ENCODE results near the gene AQP3.

Gene AQP3

DNA sequence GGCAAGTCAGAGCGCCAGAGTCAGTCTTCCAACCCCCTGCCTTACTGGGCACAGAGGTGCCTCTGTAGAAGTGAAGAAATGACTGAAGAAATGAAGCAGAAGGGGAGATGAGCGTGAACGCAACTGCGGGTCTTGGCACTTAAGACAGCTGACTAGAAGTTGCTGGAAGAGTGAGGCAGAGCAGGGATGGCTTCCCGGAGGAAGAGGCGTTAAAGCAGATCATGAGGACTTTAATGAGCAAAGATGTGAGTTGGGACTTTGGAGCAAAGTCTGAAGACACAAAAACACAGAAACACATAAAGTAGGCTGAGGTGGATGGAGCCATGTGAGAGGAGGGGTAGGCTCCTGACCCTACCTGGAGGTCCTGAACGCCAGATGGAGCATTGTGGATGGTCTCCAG, 7.2 kb downstream of the AQP3 start:
- TF ChIP-seq ZBTB7A (IDR thresholded peaks at IDR 0.05; ENCODE audit: low read depth) (no peak), RAD21 (IDR thresholded peaks at IDR 0.05; ENCODE audit: low read depth) (no peak), NFIC (IDR thresholded peaks at IDR 0.05) (no peak), EGR1 (IDR thresholded peaks at IDR 0.05) (no peak), CREB1 (IDR thresholded peaks at IDR 0.05; ENCODE audit: low read depth) (no peak), TAF1 (IDR thresholded peaks at IDR 0.05; ENCODE audit: low read depth) (no peak), CEBPB (IDR thresholded peaks at IDR 0.05) (no peak)
- TF ChIP-seq, protein P1, sequence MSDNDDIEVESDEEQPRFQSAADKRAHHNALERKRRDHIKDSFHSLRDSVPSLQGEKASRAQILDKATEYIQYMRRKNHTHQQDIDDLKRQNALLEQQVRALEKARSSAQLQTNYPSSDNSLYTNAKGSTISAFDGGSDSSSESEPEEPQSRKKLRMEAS (IDR thresholded peaks at IDR 0.05): no peak
- TF ChIP-seq, protein P2, sequence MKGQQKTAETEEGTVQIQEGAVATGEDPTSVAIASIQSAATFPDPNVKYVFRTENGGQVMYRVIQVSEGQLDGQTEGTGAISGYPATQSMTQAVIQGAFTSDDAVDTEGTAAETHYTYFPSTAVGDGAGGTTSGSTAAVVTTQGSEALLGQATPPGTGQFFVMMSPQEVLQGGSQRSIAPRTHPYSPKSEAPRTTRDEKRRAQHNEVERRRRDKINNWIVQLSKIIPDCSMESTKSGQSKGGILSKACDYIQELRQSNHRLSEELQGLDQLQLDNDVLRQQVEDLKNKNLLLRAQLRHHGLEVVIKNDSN (IDR thresholded peaks at IDR 0.05): no peak

DNA sequence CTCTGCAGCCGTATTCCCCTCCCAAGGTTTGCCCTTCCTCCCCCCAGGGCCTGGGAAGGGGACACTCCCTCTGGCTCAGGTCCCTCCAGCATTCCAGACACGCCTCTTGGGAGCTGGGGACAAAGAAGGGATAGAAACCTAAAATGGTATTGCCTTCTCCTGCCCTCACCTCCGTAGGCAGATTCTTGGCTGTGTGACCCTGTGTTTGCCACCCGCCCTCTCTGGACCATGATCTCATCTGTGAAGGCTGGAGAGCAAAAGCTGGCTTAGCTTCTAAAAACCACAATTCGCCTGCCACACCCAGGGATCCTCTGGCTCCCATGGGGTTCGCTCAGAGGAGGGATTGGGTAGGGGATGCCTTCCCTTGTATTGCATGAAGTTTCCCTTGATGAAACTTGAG, 7.7 kb downstream of the AQP3 start:
- peak; percentile 75 for TF ChIP-seq NFIC (IDR thresholded peaks at IDR 0.05)
- peak; percentile 65; the same call in 1 of the 2 replicates for TF ChIP-seq TCF12 (IDR thresholded peaks at IDR 0.05; ENCODE audit: low read depth)
- peak; percentile 56; the same call in 1 of the 2 replicates for TF ChIP-seq EP300 (IDR thresholded peaks at IDR 0.05; ENCODE audit: borderline replicate concordance)
- TF ChIP-seq TEAD4 (IDR thresholded peaks at IDR 0.05): peak; percentile 71
- no peak for TF ChIP-seq EGR1 (IDR thresholded peaks at IDR 0.05)

DNA sequence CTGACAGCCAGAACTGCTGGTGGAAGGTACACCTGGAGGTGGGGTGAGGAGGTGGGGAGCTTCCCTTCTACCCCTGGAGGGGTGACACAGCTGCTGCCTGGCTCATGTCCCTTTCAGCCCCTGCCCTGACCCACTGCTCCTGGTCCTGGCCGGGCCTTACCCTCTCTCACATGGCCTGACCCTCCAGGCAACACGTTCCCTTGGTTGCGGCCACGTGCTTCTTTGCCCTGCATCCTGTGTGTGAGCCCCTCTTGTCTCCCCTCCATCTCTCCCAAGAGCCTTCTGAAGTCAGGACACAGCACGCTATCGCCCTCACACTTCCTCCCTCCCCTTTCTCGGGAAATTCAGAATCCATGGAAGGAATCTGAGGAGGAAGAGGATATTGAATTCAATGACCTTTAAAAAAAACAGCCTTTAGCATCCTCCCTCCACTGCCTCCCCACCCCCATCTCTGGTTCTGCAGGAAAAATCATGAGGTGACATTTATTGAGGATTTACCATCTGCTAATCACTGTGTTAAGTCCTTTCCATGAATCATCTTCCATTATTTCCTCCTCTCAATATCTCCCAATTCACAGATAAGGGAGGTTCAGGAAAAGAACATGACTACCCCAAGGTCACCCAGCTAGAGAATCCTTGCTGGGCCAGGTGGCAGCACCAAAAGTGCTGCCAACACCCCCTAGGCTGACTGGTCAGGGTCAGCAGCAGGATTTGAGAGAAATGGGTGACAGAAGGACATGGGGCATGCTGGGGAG, 8.3 kb downstream of the AQP3 start:
- TF ChIP-seq ZBTB7A (IDR thresholded peaks at IDR 0.05; ENCODE audit: low read depth): no peak
- TF ChIP-seq, protein P3, sequence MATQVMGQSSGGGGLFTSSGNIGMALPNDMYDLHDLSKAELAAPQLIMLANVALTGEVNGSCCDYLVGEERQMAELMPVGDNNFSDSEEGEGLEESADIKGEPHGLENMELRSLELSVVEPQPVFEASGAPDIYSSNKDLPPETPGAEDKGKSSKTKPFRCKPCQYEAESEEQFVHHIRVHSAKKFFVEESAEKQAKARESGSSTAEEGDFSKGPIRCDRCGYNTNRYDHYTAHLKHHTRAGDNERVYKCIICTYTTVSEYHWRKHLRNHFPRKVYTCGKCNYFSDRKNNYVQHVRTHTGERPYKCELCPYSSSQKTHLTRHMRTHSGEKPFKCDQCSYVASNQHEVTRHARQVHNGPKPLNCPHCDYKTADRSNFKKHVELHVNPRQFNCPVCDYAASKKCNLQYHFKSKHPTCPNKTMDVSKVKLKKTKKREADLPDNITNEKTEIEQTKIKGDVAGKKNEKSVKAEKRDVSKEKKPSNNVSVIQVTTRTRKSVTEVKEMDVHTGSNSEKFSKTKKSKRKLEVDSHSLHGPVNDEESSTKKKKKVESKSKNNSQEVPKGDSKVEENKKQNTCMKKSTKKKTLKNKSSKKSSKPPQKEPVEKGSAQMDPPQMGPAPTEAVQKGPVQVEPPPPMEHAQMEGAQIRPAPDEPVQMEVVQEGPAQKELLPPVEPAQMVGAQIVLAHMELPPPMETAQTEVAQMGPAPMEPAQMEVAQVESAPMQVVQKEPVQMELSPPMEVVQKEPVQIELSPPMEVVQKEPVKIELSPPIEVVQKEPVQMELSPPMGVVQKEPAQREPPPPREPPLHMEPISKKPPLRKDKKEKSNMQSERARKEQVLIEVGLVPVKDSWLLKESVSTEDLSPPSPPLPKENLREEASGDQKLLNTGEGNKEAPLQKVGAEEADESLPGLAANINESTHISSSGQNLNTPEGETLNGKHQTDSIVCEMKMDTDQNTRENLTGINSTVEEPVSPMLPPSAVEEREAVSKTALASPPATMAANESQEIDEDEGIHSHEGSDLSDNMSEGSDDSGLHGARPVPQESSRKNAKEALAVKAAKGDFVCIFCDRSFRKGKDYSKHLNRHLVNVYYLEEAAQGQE (IDR thresholded peaks at IDR 0.05; ENCODE audit: low read depth): no peak
- TF ChIP-seq RAD21 (IDR thresholded peaks at IDR 0.05; ENCODE audit: low read depth): no peak
- TF ChIP-seq YY1 (IDR thresholded peaks at IDR 0.05; ENCODE audit: low read depth): no peak
- TF ChIP-seq, protein P2 (IDR thresholded peaks at IDR 0.05): no peak
- TF ChIP-seq EGR1 (IDR thresholded peaks at IDR 0.05): no peak
- no peak for TF ChIP-seq EP300 (IDR thresholded peaks at IDR 0.05; ENCODE audit: borderline replicate concordance)
- no peak for TF ChIP-seq TAF1 (IDR thresholded peaks at IDR 0.05; ENCODE audit: low read depth)
- TF ChIP-seq TEAD4 (IDR thresholded peaks at IDR 0.05): no peak

DNA sequence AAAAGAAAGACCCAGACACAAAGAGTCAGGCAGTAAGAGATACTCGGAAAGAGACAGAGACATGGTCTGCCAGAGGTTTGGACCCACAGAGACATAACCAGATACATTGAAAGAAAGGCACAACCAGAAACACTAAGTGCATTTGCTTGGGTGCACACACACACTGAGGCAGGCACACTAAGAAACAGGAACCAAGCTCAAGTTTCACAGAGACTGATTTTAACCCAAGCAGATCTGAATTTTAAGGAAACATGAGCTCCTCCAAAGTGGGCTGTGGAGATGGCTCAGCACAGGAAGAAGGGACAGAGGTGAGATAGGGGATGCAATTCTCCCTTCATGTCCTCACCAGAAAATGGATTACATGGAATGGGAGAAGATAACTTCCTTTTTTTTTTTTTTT, 9.5 kb downstream of the AQP3 start:
- TF ChIP-seq CEBPB (IDR thresholded peaks at IDR 0.05) (no peak), CREB1 (IDR thresholded peaks at IDR 0.05; ENCODE audit: low read depth) (no peak), NFIC (IDR thresholded peaks at IDR 0.05) (no peak), TEAD4 (IDR thresholded peaks at IDR 0.05) (no peak), EP300 (IDR thresholded peaks at IDR 0.05; ENCODE audit: borderline replicate concordance) (no peak), EGR1 (IDR thresholded peaks at IDR 0.05) (no peak), ZBTB7A (IDR thresholded peaks at IDR 0.05; ENCODE audit: low read depth) (no peak), RAD21 (IDR thresholded peaks at IDR 0.05; ENCODE audit: low read depth) (no peak), FOXM1 (IDR thresholded peaks at IDR 0.05; ENCODE audit: borderline replicate concordance, low read depth) (no peak), TAF1 (IDR thresholded peaks at IDR 0.05; ENCODE audit: low read depth) (no peak), TCF12 (IDR thresholded peaks at IDR 0.05; ENCODE audit: low read depth) (no peak), YY1 (IDR thresholded peaks at IDR 0.05; ENCODE audit: low read depth) (no peak)
- TF ChIP-seq, protein P3 (IDR thresholded peaks at IDR 0.05; ENCODE audit: low read depth): no peak
- TF ChIP-seq, protein P1 (IDR thresholded peaks at IDR 0.05): no peak
- TF ChIP-seq, protein P2 (IDR thresholded peaks at IDR 0.05): no peak

DNA sequence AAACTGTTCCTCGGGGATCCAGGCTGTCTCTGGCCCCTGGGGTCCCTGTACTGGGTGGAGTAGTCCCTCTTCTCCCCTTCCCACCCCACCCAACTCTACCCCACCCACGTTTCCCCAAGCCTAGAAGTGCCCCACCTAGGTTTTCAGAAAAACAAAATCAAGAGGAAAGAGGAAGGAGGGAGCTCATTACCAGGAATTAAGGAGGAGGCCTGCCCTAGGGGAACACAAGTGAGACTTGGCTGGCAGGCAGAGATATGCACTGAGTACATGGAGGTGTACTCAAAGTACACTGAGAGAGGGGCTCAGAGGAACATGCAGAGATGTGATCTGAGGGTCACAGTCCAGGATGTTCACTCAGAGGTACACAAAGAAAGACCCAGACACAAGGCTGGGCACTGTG, 10.2 kb downstream of the AQP3 start:
- TF ChIP-seq, protein P3 (IDR thresholded peaks at IDR 0.05; ENCODE audit: low read depth): no peak
- TF ChIP-seq EP300 (IDR thresholded peaks at IDR 0.05; ENCODE audit: borderline replicate concordance): no peak
- no peak for TF ChIP-seq CEBPB (IDR thresholded peaks at IDR 0.05)
- TF ChIP-seq ZBTB7A (IDR thresholded peaks at IDR 0.05; ENCODE audit: low read depth): no peak
- TF ChIP-seq TEAD4 (IDR thresholded peaks at IDR 0.05): no peak
- no peak for TF ChIP-seq RAD21 (IDR thresholded peaks at IDR 0.05; ENCODE audit: low read depth)
- no peak for TF ChIP-seq NFIC (IDR thresholded peaks at IDR 0.05)
- TF ChIP-seq TAF1 (IDR thresholded peaks at IDR 0.05; ENCODE audit: low read depth): no peak
- TF ChIP-seq TCF12 (IDR thresholded peaks at IDR 0.05; ENCODE audit: low read depth): no peak
- TF ChIP-seq, protein P2 (IDR thresholded peaks at IDR 0.05): no peak
- TF ChIP-seq, protein P1 (IDR thresholded peaks at IDR 0.05): no peak

All from Ishikawa (cell line).